ENCODE measurements around the gene LRRTM3.

Gene LRRTM3

DNA sequence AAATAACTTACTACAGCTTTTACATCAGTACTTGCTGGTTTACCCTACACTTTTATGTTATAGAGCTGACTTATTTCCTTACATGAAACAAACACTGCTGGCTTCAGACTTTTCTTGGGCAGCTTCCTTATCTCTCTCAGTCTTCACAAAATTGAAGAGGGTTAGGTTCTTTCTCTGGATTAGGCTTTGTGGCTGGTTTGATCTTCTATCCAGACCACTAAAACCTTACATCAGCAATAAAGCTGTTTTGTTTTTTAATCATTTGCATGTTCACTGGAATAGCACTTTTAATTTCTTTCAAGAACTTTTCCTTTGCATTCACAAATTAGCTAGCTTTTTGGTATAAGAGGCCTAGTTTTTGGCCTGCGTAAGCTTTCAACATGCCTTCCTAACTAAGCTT lies 218.7 kb downstream of the LRRTM3 start:
- TF ChIP-seq, protein P1, sequence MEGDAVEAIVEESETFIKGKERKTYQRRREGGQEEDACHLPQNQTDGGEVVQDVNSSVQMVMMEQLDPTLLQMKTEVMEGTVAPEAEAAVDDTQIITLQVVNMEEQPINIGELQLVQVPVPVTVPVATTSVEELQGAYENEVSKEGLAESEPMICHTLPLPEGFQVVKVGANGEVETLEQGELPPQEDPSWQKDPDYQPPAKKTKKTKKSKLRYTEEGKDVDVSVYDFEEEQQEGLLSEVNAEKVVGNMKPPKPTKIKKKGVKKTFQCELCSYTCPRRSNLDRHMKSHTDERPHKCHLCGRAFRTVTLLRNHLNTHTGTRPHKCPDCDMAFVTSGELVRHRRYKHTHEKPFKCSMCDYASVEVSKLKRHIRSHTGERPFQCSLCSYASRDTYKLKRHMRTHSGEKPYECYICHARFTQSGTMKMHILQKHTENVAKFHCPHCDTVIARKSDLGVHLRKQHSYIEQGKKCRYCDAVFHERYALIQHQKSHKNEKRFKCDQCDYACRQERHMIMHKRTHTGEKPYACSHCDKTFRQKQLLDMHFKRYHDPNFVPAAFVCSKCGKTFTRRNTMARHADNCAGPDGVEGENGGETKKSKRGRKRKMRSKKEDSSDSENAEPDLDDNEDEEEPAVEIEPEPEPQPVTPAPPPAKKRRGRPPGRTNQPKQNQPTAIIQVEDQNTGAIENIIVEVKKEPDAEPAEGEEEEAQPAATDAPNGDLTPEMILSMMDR (conservative IDR thresholded peaks at IDR 0.05; ENCODE audit: control insufficient read depth, insufficient read depth, low read depth, low read length) = no peak
- no peak for DNase-seq (ENCODE audit: low read depth)

More for the DNA sequence above, 218.7 kb downstream of the LRRTM3 start:
- no peak overlapping the region for H3K4me3 ChIP-seq (ENCODE audit: control insufficient read depth, low read depth, low read length)
